Islet of Langerhans (tissue), 1 donor: ENCODE results near the gene PARD6A.

Source experiments
- FAIRE-seq: peaks from one replicate; lab custom pipeline; 2011; peaks lifted over from hg19 to GRCh38; lab: Jason Lieb, UNC

PARD6A gene

GRCh38 chr16:67660564-67661028, at the start of gene PARD6A:
TSS of gene PARD6A (plus strand) at chr16:67660960. CDS start at chr16:67661039, 79 bp downstream.
- peak; percentile 86 for FAIRE-seq

GRCh38 chr16:67613808-67614207, 47.0 kb upstream of the PARD6A start:
- no peak for FAIRE-seq

GRCh38 chr16:67628216-67628615, 32.5 kb upstream of the PARD6A start:
- FAIRE-seq, result no peak

- FAIRE-seq, result no peak
Measured at GRCh38 chr16:67632415-67633172, 28.2 kb upstream of the PARD6A start.

- FAIRE-seq, result no peak
Measured at GRCh38 chr16:67636713-67637112, 24.0 kb upstream of the PARD6A start.

- FAIRE-seq, result no peak
Measured at GRCh38 chr16:67637625-67638024, 23.1 kb upstream of the PARD6A start.

GRCh38 chr16:67641779-67642708, 18.7 kb upstream of the PARD6A start:
- no peak for FAIRE-seq

- FAIRE-seq, result no peak
Measured at GRCh38 chr16:67644038-67644437, 16.7 kb upstream of the PARD6A start.

GRCh38 chr16:67645397-67646121, 15.2 kb upstream of the PARD6A start:
- no peak for FAIRE-seq

- no peak for FAIRE-seq
Measured at GRCh38 chr16:67647111-67647651, 13.6 kb upstream of the PARD6A start.

GRCh38 chr16:67647681-67648080, 13.1 kb upstream of the PARD6A start:
- no peak for FAIRE-seq

GRCh38 chr16:67648088-67648763, 12.5 kb upstream of the PARD6A start:
- no peak for FAIRE-seq

- no peak for FAIRE-seq
Measured at GRCh38 chr16:67648764-67649407, 11.9 kb upstream of the PARD6A start.

GRCh38 chr16:67649494-67649931, 11.2 kb upstream of the PARD6A start:
- FAIRE-seq, result no peak

GRCh38 chr16:67650023-67650422, 10.7 kb upstream of the PARD6A start:
- no peak for FAIRE-seq

- no peak for FAIRE-seq
Measured at GRCh38 chr16:67651039-67651438, 9.7 kb upstream of the PARD6A start.

- no peak for FAIRE-seq
Measured at GRCh38 chr16:67651847-67652246, 8.9 kb upstream of the PARD6A start.

GRCh38 chr16:67652578-67653127, 8.1 kb upstream of the PARD6A start:
- FAIRE-seq, result no peak

GRCh38 chr16:67653128-67653788, 7.5 kb upstream of the PARD6A start:
- no peak for FAIRE-seq

GRCh38 chr16:67653789-67654402, 6.9 kb upstream of the PARD6A start:
- no peak for FAIRE-seq
